HPDE6-E6E7 (cell line): ENCODE data around the gene CNKSR3.
A peak's percentile ranks its signal among the peaks of the same experiment; 100 is the strongest.
"Not testable (repeated sequence)": the region's sequence is repeated elsewhere in the genome, so short reads cannot be mapped to it uniquely, and the experiment has no call there.

ENCODE experiments used
- DNase-seq: peaks from one replicate; pipeline ENCODE4 v3.0.0; 2011; ENCODE audit warnings: missing footprints; ENCODE audit errors: extremely low spot score

CNKSR3 gene

DNA sequence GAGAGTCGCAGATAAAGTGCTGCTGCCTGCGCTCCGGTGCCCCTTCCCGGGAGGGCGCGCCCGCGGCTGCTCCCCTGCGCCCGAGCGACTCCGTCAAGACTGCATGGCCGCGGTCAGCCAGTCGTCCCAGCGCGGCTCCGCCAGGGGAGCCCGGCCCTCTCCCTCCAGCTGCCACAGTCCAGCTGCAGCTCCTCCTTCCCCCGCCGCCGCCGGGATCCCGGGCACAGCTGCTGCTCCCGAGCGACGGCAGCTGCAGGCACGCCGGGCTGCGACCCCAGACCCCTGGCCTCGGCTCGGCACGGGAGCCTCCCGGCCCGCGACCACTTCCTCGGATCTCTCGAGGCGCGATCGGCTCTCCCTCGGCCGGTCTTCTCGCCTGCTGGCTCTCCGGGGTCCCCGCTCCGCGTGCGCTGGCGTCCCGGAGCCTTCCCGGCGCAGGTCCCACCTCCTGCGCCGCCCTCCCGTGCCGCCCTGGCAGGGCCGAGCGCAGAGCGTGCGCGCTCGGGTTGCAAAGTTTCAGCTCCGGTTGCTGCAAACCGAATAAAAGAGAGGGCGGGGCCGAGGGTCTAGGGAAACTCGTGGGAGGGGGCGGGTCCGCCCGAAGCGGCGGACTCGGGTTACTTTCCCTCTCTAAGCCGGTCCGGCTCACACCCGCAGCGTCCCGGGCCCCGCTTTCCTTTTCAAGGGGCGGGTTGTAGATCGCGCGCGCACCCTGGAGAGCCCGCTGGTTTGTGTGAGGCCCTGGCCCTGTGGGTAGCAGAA lies at the start of gene CNKSR3:
Gene CNKSR3, minus strand, starts transcription at position 542 of the 762 bp plus-strand sequence. CDS start 571 bp downstream, outside the sequence.
- peak; percentile 58 for DNase-seq

DNA sequence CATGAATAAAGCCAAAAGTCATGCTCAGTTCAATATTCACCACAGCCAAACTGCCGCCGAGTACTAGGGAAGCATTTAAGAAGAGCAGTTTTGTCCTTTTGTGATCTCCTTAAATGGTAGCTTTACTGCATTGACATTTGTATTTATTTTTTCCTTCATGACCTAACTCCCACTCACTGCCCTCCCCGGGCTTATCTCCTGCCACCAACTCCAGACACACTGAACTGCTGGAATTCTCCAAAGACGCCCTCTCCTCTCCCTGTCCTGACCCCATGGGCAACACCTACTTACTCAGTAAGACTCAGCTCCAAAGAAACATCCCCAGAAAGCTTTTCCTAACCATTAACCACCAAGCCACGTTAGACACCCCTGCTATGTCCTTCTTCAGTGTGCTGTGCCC lies 48.5 kb upstream of the CNKSR3 start:
- no peak for DNase-seq

DNA sequence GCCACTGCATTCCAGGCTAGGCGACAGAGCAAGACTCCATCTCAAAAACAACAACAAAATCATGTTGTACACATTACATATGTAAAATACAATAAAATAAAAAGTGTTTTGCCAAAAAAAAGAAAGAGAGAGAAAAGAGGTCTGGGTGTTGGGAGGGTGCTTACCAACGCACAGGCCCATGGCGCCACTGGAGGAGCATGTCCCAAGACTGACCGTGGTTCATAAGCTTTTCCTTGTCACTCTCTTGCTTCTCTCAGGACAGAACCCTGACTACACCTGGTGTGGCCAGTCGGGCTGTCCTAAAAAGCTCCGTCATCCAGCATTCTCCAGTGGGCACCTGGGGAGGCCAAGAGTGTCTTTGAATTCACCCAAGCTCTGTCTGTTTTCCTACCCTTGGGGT lies 48.0 kb upstream of the CNKSR3 start:
- no peak for DNase-seq

DNA sequence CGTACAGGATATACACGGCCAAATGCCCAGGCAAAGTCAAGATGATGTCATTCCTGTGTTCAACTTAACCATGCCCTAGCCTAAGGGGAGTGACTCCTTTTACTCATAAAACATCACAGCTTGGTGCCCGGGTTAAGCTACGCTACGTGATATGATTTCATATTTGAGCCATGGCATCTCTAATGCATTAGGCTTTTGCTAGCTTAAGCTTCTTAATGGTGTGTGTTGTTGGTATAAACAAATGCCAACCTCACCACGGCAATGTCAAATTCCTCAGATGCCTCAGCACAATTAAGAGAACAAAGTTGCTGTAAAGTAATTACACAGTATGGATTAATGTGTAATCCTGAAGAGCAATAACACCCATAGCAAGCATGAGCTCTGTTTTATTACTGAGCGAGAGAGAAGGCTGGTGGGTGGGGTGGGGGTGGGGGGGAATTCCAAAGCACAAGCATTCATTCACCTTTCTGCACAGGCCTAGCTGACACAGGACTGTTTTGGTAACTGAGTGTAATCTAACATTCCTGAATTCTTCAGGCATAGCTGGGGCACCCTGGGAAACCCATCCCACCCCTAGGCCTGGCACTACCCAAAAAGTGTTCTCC lies 44.7 kb upstream of the CNKSR3 start:
- peak; percentile 64 for DNase-seq

DNA sequence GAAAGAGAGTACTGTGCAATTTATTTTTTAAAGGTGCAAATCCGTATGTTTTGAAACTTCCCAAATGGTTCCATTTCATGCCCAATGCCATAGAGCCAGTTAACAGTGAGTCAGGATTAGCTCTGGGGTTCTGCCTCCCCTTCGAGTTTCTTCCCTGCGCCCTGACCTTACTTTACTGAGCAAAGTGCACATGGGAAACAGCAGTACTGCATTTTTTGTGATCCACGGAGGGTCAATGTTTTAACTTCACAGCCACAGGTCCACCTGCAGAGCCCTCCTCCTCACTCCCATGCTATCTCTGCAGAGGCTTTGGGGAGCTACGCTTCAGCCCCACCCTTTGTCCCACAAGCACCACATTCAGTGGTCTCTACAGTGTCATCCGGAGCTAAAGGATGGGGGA lies 44.0 kb upstream of the CNKSR3 start:
- DNase-seq = no peak

DNA sequence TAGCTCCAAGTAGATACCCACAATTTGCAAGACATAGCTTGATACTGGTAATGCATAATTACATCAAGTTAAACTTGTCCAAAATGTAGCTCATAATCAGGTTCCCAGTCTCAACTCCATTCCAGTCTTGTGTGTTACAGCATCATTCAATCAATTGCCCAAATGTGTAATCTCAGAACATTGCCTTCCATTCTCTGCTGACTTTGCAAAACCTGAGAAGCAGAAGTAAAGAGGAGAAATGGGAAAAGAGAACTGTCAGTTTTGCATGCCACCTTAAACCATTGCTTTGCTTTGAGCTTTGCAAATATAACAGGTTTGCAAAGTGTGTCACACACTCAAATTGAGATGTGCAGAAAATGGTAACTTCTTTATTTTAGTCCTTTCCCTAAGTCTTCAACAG lies 40.3 kb upstream of the CNKSR3 start:
- DNase-seq = no peak

DNA sequence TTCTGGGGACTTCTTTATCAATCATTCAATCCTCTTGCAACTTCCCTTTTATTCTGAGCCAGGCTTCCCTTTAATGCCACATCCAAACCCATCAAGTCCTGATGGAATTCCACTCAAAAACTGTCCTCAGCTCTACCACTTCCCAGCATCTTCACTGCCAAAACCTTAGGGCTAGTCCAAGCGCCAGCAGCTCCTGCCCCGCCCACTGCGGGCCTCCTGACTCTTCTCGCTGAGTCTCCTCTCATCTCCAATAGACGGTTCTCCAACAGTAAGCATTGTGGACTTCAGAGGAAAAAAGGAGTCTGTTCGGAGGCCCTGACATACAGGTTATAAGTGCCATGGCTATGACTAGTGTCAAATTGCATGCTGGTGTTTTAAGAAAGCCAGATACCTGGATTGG lies 38.7 kb upstream of the CNKSR3 start:
- DNase-seq = no peak

DNA sequence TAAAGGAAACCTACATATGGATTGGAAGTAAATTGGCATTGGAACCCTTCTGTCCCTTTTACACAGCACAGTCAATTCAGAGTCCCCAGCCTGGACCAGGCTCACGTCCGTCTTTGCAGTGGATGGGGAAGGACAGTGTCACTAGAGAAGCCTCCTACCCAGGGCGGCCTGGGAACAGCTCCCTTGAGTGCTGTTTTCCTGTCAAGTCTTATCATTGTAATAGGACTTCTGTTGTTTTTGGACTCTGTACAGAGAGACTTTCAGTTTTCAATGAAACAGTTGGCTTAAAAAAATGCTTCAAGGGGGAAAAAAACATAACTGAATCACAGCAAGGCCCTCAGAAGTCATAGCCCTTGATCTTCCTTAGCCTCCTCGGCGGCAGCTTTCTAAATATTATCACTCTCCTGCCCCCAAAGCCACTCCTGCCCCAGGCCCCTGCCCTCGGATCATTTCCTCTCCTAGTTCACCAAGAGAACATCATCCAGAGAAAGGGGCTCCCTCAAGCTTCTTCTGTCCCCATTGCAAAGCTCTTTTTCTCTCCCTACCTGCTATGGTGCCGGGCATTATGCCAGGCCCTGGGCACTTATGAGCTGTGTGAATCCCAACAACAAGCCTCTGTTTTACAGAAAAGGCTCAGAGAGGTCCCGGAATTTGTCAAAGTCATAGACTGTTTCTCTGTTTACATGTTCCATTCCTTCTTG lies 37.8 kb upstream of the CNKSR3 start:
- no peak for DNase-seq

DNA sequence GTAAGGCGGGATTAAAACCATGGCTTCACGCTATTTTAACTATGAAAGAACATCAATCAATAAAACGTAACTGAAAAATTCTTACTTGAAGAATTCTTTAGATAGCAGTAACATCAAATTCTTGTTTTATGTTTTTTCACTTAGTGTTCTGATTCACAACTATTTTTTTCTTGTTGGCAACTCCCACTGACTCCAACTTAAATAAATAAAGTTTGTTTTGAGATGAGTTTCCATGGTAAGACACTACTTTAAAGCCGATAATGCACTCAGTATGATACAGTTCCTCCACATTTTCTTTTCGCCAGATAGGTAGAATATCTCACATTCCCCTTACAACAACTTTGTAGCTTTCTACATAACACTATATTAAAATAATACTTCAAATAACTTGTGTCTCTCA lies 33.1 kb upstream of the CNKSR3 start:
- no peak for DNase-seq

DNA sequence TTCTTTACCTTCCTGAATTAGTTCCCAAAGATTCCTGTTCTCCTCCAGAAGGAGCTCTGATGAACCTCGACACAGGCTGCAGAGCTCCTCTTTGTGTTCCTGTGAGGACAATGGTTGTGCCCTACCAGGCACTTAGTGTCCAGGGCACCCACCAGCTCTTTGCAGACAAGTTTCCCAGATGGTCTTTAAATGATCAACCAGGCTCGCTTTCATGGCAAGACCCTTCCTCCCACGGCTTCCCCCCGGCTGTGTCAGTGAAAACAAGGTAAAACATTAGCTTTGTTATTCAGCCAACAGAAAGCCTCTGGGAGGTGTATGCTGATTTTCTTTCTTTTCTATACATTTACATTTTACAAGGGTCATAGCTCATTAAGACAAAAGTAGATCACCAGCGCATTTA lies 32.3 kb upstream of the CNKSR3 start:
- no peak for DNase-seq

DNA sequence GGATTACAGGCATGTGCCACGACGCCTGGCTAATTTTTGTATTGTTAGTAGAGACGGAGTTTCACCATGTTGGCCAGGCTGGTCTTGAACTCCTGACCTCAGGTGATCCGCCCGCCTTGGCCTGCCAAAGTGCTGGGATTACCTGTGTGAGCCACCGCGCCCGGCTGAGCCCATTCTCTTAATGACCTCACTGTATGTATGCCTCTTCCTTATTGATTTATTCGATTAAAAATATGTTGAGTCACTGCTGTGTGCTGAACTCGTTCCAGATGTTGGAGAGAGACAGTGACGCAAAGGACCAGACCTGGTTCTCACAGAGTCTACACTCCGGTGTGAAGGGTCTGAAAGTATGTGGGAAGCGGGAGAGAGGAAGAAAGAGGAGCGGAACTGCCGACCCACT lies 31.4 kb upstream of the CNKSR3 start:
- not testable (repeated sequence) for DNase-seq

DNA sequence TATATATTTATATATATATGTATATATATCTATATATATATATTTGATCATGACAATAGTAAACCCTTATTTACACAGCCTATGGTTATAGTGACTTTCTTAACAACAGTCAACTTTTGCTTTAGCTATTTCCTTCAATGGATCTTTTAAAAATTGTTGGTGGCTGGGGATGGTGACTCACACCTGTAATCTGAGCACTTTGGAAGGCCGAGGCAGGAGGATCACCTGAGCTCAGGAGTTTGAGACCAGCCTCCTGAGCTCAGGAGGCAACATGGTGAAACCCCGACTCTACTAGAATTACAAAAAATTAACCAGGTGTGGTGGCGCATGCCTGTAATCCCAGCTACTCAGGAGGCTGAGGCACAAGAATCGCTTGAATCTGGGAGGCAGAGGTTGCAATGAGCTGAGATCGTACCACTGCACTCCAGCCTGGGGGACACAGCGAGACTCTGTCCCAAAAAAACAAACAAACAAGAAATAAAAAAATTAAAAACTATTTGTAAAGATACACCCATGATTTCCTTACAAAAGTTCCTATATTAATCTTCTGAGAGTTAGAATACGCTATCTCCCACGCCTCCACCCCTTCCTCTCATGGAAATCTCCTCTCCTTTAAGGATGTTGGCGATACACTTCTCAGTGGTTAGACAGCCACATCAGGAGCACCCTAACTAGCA lies 29.2 kb upstream of the CNKSR3 start:
- DNase-seq = no peak

DNA sequence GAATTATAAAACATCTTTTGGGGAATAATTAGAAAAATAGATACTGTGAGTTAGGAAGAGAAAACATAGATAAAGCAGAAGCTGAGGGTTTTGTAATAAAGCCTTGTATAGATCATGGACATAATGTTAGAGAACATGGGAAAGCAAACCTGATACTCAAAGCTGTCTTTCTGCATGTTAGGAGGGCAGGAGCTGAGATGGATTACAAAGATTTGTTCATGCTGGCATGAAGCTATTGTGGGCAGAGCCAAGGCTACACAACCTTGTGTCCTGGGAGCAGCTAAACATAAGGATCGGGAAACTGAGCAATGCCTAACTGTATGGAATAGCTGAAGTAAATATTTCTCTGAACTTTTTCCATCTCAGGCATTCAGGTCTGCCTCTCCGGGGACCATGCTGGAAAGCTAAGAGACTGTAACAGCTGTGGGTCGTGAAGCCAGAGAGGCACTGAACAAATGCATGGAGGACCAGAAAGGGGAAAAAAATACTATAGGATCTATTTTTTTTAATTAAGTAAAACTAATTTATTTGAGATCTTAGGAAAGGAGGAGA lies 28.2 kb upstream of the CNKSR3 start:
- DNase-seq = no peak

DNA sequence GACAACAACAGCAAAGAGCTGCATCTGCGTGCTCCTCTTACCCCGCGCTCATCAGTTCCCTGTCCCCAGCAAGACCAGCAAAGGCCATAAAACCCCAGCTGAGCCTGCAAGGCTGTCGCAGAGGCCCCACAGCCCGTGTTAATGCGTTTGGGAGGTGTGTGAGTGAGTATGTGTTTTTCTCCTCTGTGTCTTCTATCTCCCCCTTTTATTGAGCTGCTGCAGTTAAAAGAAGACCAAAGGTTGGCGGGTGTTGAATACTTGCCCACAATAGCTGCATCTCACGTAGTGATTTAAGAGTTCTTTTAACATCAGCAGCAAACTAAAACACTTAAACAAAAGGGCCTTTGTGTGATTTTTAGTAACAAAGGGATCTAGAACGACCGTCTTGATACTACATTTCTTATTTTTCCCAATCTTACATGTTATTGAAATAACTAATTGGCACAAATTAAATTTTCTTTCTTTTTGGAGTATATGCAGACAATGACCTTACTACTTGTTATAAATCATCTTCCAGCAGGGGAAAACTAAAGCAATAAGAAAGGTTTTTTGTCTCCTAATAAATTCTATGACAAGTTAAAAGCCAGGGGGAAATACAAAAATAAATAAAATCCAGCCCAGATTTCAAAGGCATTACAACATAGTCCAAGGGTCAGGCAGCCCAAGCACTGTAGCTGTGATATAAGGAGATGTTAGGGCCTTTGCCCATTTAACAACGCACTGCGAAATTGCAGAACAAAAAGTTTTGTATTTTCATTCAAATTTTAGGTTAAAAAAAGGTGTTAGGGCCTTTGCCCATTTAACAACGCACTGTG lies 27.2 kb upstream of the CNKSR3 start:
- DNase-seq = no peak

DNA sequence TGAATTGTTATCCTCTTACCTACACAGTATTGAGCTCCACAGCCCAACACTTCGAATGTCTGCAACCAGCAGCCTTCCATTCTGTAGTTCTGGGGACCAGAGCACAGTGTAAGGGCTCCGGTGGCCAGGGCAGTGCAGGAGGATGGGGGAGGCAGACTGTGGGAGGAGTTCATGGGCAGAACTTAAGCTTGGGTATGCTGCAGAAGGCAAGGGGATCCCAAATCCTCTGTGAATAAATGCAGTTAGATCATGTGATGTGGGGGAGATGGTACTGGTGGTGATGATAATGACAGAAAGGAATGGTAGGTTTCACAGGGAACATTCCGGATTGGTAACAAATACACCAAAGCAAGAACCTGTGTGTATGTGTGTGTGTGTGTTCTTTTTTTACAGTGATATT lies 26.5 kb upstream of the CNKSR3 start:
- no peak for DNase-seq

DNA sequence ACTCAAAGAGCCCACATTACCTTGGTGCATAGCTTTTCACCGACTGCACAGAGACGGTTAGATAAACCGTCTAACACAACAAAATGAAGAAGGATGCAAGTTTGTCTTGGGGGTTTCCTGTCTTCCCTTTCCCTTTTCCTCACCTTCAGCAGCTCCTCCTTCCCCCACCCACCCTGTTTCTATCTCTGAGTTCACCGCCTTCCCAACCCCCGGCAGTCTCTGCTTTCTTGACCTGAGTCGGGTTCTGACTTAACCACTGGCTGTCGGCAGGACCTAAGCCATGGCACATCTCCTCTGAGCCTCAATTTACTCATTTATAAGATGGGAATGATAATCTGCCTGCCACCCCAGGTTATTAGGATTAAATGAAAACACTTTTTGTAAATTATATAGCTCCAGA lies 25.8 kb upstream of the CNKSR3 start:
- no peak for DNase-seq

DNA sequence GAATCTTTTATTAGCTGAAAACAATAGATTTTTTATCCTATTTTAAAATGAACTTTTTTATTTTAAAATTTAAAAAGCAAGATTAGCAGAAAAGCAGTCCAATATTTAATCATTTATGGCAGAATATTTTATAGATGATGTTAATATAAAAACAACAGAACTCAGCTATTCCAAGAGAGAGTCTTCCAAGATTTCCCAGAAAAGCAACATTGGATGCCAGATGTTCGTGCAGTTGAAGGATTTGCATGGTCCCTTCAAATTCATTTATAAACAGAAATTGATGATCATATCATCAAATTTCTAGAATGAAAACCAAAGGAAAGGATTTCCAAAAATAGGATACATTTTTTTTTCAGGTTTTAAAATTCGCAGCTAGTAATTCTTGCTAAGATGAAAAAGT lies 25.4 kb upstream of the CNKSR3 start:
- DNase-seq = no peak

DNA sequence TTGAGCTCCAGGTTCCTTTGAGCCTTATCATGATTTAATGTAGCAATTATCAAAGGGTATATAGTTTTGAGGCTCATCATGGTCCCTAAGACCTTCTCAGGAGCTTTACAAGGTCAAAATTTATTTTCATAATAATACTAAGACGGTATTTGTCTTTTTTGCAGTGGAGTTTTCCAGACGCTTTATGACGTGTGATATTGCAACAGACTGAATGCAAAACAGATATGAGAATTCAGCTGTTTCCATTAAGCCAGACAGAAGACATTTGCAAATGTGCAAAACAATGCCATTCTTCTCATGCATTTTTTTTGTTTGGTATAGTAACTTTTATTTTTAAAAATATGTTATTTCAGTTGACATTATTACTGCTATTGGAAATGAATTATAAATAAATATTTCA lies 24.7 kb upstream of the CNKSR3 start:
- no peak for DNase-seq

DNA sequence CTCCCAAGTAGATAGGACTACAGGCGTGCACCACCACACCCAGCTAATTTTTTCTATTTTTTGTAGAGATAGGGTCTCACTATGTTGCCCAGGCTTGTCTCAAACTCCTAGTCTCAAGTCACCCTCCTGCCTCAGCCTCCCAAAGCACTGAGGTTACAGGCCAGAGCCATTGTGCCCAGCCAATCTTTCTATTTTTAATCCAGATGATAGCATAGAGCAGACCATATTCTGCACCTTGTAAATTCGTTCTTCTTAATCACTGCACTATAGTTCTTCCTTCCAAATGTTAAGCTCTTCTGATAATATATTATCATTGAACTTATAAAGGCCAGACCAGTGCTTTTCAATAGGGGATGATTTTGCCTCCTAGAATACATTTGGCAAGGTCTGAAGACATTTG lies 24.0 kb upstream of the CNKSR3 start:
- no peak for DNase-seq

DNA sequence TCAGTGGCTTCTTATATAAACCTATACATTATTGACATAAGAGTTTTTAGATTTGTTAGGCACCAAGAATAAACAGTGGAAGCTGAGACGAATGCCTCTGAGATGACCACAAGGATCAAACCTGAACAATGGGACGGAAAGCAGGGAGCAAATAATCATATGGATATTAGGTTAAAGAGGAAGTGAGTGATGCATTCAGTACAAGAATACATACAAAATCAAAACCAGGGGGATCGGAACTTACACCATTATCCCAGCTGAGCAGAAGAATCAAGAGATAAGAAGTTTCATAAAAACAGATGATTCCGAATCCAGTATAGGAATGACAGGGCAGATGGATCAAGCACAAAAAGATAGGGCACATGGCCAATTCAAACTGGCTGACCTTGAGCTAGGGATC lies 21.9 kb upstream of the CNKSR3 start:
- no peak for DNase-seq

DNA sequence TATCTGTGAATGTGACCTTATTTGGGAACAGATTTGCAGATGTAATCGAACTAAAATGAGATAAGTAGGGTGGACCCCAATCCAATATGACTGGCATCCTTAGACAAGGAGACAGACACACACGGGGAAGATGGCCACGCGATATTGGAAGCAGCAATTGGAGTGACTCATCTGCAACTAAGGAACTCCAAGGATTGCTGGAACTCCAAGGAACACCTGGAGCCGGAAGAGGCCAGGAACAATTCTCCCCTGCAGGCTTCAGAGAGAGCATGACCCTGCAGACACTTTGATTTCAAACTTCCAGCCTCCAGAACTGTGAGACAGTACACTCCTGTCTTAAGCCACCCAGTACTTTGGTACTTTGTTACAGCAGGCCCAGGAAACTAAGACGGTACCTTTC lies 19.5 kb upstream of the CNKSR3 start:
- DNase-seq = no peak
